Breast epithelium (tissue), 3 donors: Measurements from ENCODE around the gene CASZ1.

Source experiments
- POLR2A ChIP-seq: fragments of 450-650 bp; IDR thresholded peaks from one replicate; pipeline ENCODE4 v1.6.1; 2016; ENCODE audit warnings: antibody characterized with exemption, mild to moderate bottlenecking, moderate library complexity
- TF ChIP-seq, protein P1 (sequence below), 3 donors: fragments of 450-650 bp; IDR thresholded peaks; one replicate each; pipeline ENCODE4 v1.5.1; 2016 to 2017; ENCODE audit warnings: antibody characterized with exemption in 3 of 3, mild to moderate bottlenecking in 3 of 3, moderate library complexity in 3 of 3

DNA sequence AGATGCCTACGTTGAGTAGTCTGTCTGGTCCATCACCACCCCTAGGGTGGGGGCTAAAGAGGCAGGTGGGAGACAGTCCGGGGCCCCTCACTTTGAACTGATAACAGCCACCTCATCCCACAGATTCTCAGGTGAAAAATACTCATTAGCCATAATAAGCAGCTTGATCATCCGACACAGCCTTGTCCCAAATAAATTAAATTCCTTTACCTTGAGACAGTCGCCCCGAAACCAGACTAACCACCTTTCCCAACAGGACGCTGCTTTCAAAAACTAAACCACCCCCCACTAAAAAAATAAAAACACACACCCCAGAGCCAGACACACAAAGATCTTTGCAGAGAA lies 103.3 kb downstream of the CASZ1 start:
- no peak for TF ChIP-seq POLR2A
- TF ChIP-seq, protein P1, sequence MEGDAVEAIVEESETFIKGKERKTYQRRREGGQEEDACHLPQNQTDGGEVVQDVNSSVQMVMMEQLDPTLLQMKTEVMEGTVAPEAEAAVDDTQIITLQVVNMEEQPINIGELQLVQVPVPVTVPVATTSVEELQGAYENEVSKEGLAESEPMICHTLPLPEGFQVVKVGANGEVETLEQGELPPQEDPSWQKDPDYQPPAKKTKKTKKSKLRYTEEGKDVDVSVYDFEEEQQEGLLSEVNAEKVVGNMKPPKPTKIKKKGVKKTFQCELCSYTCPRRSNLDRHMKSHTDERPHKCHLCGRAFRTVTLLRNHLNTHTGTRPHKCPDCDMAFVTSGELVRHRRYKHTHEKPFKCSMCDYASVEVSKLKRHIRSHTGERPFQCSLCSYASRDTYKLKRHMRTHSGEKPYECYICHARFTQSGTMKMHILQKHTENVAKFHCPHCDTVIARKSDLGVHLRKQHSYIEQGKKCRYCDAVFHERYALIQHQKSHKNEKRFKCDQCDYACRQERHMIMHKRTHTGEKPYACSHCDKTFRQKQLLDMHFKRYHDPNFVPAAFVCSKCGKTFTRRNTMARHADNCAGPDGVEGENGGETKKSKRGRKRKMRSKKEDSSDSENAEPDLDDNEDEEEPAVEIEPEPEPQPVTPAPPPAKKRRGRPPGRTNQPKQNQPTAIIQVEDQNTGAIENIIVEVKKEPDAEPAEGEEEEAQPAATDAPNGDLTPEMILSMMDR (IDR thresholded peaks at IDR 0.05), result no peak
